AG09319 (cell line): ENCODE measurements around the gene ACTN3.

Source experiments
- DNase-seq: peaks from one replicate; pipeline ENCODE4 v3.0.0-alpha.2; 2010; ENCODE audit warnings: low read depth; ENCODE audit errors: extremely low read depth
- CTCF ChIP-seq: IDR thresholded peaks from 2 replicates; pipeline ENCODE4 v1.5.1; 2011; ENCODE audit warnings: low read depth, mild to moderate bottlenecking, inconsistent platforms, low read length, moderate library complexity

ACTN3 gene

GRCh38 chr11:66593303-66593635 is 46.6 kb downstream of the ACTN3 start:
- no peak for DNase-seq
- no peak for TF ChIP-seq CTCF

- no peak for TF ChIP-seq CTCF
- no peak for DNase-seq
Measured at GRCh38 chr11:66593650-66594049, 46.9 kb downstream of the ACTN3 start.

- no peak for DNase-seq
- no peak for TF ChIP-seq CTCF
Measured at GRCh38 chr11:66595245-66595904, 48.7 kb downstream of the ACTN3 start.

GRCh38 chr11:66598993-66599392 is 52.3 kb downstream of the ACTN3 start:
- no peak for TF ChIP-seq CTCF
- no peak for DNase-seq

- DNase-seq, result no peak
- TF ChIP-seq CTCF, result no peak
Measured at GRCh38 chr11:66600219-66600618, 53.5 kb downstream of the ACTN3 start.

- DNase-seq, result no peak
Measured at GRCh38 chr11:66600631-66601233, 54.0 kb downstream of the ACTN3 start.

GRCh38 chr11:66603072-66603471 is 56.4 kb downstream of the ACTN3 start:
- no peak for TF ChIP-seq CTCF
- DNase-seq, result no peak

More at GRCh38 chr11:66600631-66601233, 54.0 kb downstream of the ACTN3 start:
- TF ChIP-seq CTCF, result no peak
